H1 (cell line): ENCODE data around the gene CDC42BPB.

Experiments used
- BRCA1 ChIP-seq: IDR thresholded peaks from 2 replicates; pipeline ENCODE4 v1.6.1; 2012; ENCODE audit warnings: low read depth, low read length, improper control_type of control experiment
- CBX8 ChIP-seq: fragments of 300-800, 300-1000 bp; sonication (generic); IDR thresholded peaks from 2 replicates; pipeline ENCODE4 v1.7.1; 2016; ENCODE audit warnings: low read depth, low read length, borderline replicate concordance
- CEBPB ChIP-seq: IDR thresholded peaks from 2 replicates; pipeline ENCODE4 v1.6.1; 2012; ENCODE audit warnings: low read depth, low read length
- CTCF ChIP-seq, 3 experiments: IDR thresholded peaks; 1 replicate in 2 of 3; 2 replicates in 1 of 3; pipeline versions ENCODE4 v1.5.1 to v1.6.1; 2011; ENCODE audit warnings: low read length in 3 of 3, mild to moderate bottlenecking in 3 of 3, inconsistent platforms in 2 of 3, low read depth in 1 of 3, moderate library complexity in 1 of 3; ENCODE audit not compliant: insufficient read depth in 1 of 3; ENCODE audit errors: control extremely low read depth in 1 of 3
- EP300 ChIP-seq, 2 experiments: IDR thresholded peaks; 1 replicate in 1 of 2; 2 replicates in 1 of 2; pipeline ENCODE4 v1.6.1; 2011 to 2012; ENCODE audit warnings: low read depth in 2 of 2, low read length in 2 of 2, mild to moderate bottlenecking in 2 of 2, borderline replicate concordance in 1 of 2, inconsistent platforms in 1 of 2, moderate library complexity in 1 of 2
- HDAC6 ChIP-seq: IDR thresholded peaks from one replicate; pipeline ENCODE4 v1.7.1; 2012; ENCODE audit warnings: low read depth, mild to moderate bottlenecking, inconsistent platforms, low read length, moderate library complexity
- MAX ChIP-seq: IDR thresholded peaks from 2 replicates; pipeline ENCODE4 v1.6.1; 2012; ENCODE audit warnings: inconsistent platforms
- SIN3A ChIP-seq, 2 experiments: IDR thresholded peaks in 1 of 2; conservative IDR thresholded peaks in 1 of 2; 2 replicates each; pipeline ENCODE4 v1.6.1; 2011 to 2012; ENCODE audit warnings: low read length in 2 of 2, improper control_type of control experiment in 1 of 2, low read depth in 1 of 2, mild to moderate bottlenecking in 1 of 2
- SIX5 ChIP-seq: IDR thresholded peaks from 2 replicates; pipeline ENCODE4 v1.6.1; 2011; ENCODE audit warnings: mild to moderate bottlenecking, low read depth, low read length
- USF2 ChIP-seq: IDR thresholded peaks from 2 replicates; pipeline ENCODE4 v1.6.1; 2011; ENCODE audit warnings: low read length, improper control_type of control experiment

GRCh38 chr14:102924632-102925588 is 132.4 kb downstream of the CDC42BPB start:
- no peak for TF ChIP-seq SIN3A (conservative IDR thresholded peaks at IDR 0.05 in 1 of 2, IDR thresholded peaks at IDR 0.05 in 1 of 2; ENCODE audit: low read depth in 1 of 2, low read length in 2 of 2)
- peak in 1 of 3 experiments; percentile 34; a peak in 2 of 4 replicates for TF ChIP-seq CTCF (IDR thresholded peaks at IDR 0.05; ENCODE audit: control extremely low read depth in 1 of 3, insufficient read depth in 1 of 3, low read depth in 1 of 3, low read length in 3 of 3)
- no peak for TF ChIP-seq CEBPB
- no peak for TF ChIP-seq HDAC6
- no peak for TF ChIP-seq USF2
- TF ChIP-seq MAX: no peak
- no peak for TF ChIP-seq CBX8
- no peak for TF ChIP-seq EP300 (IDR thresholded peaks at IDR 0.05; ENCODE audit: borderline replicate concordance in 1 of 2, low read depth in 2 of 2, low read length in 2 of 2)
- TF ChIP-seq BRCA1: no peak
- TF ChIP-seq SIX5: no peak
